Inflammatory macrophage treated with lipopolysaccharide for 4 hours (primary cell): ENCODE results near the gene UBXN1.
"Not testable (repeated sequence)": the region's sequence is repeated elsewhere in the genome, so short reads cannot be mapped to it uniquely, and the experiment has no call there.

Source experiments
- DNase-seq: peaks from one replicate; pipeline ENCODE4 v3.0.0-alpha.2; 2020

UBXN1 gene

DNA sequence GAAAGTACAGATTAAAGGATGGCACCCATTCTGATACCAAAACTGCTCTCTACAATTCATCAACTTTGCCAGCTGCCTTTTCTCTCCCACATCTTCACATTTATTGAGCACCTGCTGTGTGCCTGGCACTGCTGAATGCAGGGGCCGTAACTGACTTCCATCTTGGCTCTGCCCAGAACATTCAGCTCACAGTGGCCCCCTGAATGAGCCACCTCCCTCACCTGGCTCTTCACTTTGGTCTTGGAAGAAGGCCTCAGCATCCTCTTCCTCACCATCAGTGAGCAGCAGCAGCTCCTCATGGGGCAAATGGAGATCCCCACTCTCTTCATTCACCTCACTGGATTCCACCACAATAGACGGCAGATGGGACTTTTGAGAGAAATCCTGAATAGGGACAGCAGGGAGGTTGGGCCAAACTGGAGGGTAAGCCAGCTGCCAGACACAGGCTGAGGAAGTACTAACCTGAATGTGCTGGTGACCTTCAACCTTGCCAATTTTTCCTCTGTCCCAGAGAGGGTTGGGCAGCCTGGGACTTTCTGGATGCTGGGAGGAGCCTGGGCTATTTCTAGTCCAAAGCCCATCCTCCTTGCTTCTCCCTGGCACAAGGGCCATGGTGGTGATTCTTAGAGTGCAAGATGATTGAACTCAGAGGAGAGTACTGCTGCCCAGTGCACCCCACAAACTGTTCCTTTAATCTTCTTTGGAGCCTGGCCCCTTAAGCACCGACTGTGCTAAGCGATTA is 9.3 kb downstream of the UBXN1 start:
- DNase-seq: no peak

DNA sequence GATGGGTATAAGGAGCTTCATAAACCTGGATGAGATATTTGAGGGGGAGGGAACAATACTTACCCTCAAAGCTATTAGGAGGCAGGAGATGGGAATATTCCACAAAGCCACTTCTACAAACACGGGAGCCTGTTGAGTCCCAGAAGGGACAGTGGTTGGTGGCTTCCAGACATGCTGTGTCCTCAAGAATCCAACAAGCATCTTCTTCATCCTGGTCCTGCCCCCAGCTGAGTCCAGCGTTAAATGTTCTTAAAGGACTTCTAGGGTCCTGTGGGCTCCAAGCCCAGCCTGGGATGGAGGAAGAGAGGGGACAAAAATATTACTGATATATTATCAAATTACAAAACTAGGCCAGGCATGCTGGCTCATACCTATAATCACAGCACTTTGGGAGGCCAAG is 11.4 kb downstream of the UBXN1 start:
- DNase-seq: no peak

DNA sequence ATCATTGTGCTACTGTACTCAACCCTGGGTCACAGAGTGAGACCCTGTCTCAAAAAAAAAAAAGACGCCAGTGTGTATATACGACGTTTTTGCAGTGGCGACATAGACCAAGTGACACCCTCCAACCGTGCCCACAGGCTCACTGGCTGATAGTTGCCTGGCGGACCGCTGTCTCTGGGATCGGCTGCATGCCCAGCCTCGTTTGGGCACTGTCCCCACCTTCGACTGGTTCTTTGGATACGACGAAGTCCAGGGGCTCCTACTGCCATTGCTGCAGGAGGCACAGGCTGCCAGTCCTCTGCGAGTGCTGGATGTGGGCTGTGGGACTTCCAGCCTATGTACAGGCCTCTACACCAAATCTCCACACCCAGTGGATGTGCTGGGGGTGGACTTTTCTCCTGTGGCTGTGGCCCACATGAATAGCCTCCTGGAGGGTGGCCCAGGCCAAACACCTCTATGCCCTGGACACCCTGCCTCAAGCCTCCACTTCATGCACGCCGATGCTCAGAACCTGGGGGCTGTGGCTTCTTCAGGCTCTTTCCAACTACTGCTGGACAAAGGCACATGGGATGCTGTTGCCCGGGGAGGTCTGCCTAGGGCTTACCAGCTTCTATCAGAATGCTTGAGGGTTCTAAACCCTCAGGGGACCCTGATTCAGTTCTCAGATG is 12.5 kb downstream of the UBXN1 start:
- DNase-seq: no peak

DNA sequence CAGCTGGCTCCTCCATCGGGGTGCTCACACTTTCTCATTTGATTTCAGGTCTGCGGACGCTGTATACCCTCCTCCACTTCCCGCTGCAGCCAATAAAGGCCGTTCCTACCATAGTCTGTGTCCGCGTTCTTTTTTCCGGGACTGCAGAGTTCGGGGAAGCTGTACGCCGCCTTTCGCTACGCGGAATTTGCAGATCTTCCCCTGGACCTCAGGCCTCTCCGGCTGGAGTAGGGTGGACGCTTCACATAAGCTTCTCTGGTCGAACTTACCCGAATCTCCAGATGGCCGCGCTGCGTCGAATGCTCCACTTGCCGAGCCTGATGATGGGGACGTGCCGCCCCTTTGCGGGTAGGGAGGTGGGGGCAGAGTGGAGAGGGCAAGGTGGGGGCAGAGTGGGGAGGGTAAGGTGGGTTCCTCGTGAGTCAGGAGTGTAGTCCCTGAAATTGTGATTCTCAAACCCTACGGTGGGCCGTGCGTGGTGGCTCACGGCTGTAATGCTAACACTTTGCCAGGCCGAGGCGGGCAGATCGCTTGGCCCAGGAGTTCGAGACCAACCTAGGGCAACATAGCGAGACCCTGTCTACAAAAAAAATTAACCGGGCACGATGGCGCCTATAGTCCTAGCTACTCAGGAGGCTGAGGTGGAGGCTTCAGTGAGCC is 13.1 kb downstream of the UBXN1 start:
- peak; percentile 61 for DNase-seq

DNA sequence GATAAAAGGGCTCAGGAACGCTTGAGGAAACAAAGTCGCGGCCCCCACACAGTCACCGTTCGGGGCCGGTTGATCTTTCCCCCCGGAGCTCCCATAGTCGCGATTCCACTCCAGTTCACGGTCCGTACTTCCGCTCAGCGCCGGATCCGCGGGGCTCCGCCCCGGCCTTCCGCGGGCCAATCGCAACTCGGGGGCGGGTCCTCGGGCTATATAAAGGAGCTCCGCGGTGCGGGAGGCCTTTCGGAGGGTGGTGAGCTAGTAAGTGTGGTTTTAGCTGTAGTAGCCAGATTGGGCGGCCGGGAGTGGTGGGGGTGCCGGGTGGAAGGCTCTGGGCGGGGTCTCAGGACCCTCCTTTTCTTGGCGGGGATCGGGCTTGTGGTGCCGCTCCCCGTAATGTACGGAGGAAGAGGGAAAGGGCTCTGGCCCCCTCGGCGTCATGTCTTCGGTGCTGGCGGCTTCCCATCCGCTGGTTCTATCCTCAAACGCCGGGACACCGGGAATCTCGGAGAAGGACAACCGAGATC is 13.7 kb downstream of the UBXN1 start, which contains the start of the genes C11orf98 and CSKMT:
TSS of gene C11orf98 (minus strand) at position 136 of the 524 bp plus-strand sequence. CDS start at position 95, 41 bp downstream.
TSS of gene CSKMT (plus strand) at position 238 of the 524 bp plus-strand sequence. CDS start 568 bp downstream, outside the sequence.
- peak; percentile 92 for DNase-seq

DNA sequence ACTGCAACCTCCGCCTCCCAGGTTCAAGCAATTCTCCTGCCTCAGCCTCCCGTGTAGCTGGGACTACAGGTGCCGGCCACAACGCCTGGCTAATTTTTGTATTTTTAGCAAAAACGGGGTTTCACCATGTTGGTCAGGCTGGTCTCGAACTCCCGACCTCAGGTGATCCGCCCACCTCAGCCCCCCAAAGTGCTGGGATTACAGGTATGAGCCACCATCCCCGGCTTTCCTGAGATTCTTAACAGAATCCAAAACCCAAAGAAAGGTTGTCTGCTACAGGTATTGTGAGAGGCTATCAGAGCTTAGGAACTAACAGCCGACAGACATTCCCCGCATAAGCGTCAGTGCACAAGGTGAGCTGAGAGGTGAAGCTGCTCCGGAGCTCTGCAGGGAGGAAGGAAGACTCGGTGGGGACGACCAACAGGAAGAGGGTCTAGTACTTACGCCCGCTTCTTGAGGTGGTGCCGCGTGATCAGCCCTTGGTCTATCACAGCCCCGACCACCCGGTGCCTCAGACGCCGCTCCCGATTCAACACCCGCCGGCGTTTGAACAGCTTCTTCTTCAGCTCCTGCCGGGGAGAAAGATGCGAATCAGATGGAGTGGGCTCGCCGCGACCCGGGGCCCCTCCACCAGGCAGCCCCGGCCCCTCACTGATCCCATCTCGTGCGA is 14.3 kb downstream of the UBXN1 start:
- peak; percentile 35 for DNase-seq

DNA sequence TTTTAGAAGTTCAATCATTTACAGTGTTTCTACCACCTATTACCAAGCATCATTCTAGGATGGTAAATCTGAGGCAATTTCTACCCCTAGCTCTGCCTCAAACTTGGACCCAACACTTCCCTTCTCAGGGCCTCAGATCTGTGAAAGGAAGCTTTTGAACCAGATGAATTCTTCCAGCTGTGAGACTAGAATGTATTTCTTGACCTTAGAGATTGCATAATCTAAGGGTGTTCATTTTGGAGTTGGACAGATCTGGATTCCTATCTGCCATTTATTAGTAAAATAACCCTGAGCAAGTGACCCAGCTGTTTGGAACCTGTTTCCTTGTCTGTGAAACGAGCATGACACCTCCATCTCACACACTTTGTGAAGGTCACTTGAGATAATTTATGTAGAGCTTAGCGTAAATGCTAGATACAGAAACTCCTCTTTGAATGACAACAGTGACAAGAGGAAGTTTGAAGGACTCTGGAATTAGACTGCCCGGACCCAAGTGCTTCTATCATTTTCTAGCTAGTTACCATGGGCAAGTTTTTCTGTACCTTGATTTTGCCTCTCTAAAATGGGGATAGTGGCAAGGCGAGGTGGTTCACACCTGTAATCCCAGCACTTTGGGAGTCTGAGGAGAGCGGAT is 22.0 kb downstream of the UBXN1 start:
- no peak for DNase-seq

DNA sequence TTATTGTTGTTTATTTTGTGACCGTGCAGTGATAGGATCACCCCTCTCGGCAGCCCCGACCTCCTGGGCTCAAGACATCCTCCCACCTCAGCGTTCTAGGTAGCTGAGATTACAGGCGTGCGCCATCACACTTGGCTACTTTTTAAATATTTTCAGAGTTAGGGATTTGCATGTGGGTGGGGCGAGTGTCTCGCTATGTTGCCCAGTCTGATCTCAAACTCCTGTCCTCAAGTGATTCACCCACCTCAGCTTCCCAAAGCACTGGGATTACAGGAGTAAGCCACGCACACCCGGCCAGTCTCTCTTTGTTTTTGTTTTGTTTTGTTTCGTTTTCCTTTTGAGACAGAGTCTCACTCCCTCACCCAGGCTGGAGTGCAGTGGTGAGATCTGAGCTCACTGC is 24.6 kb downstream of the UBXN1 start:
- no peak for DNase-seq

DNA sequence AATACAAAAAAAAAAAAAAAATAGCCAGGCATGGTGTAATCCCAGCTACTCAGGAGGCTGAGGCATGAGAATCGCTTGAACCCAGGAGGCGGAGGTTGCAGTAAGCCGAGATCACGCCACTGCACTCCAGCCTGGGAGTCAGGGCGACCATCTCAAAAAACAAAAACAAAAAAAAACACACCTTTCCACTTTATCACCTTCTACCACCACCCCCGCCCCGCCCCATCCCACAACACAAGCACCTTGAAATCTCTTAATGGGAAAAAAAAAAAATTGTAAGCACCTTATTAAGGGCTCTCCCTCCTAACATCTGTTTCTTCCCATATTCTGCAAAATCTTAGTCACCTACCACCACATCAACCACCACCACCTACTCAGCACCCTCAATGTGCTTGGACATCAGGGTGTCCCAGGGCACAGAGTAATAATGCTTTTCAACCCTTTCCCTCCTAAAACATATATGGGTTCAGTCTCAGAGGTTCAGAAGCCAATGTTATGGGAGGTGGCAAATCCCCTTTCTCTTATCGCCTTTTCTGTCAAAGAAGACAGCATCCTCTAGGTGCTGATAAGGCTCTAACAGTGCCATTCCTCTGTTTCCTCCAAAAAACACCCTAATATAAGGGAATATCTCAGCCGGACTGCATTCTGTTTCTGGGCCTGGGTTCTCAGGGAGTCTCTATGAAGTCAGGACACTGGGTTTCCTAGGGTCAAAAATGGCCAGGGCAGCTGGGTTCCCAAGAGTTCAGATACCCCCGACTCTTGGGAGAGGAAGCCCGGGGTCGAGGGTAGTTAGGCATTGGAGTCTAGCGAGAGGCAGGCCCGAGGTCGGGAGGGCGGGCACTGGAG is 26.5 kb downstream of the UBXN1 start:
- no peak for DNase-seq

DNA sequence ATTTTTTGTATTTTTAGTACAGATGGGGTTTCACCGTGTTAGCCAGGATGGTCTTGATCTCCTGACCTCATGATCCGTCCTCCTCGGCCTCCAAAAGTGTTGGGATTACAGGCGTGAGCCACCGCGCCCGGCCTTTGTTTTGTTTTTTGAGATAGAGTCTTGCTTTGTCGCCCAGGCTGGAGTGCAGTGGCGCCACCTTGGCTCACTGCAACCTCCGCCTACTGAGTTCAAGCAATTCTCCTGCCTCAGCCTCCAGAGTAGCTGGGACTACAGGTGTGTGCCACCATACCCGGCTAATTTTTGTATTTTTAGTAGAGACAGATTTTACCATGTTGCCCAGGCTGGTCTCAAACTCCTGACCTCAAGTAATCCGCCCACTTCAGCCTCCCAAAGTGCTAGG is 28.6 kb downstream of the UBXN1 start:
- DNase-seq: not testable (repeated sequence)

DNA sequence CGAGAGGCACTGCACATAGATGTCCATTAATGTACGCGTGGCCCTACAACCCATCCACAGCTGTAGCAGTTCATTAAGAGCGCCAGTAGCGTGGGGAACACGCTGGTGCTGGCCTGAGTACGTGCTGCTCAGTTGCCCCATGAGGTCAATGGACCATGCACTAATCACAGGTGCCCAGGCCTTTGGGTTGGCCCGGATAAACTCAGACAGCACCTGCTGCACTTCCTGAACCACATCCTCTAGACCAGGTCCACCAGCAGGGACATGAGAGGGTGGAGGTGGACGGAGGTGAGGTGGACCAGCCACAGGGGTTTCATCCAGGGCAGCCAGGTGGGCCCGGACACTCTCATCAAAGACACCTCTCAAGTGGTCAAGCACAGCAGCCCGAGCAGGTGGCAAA is 29.4 kb downstream of the UBXN1 start:
- DNase-seq: no peak

DNA sequence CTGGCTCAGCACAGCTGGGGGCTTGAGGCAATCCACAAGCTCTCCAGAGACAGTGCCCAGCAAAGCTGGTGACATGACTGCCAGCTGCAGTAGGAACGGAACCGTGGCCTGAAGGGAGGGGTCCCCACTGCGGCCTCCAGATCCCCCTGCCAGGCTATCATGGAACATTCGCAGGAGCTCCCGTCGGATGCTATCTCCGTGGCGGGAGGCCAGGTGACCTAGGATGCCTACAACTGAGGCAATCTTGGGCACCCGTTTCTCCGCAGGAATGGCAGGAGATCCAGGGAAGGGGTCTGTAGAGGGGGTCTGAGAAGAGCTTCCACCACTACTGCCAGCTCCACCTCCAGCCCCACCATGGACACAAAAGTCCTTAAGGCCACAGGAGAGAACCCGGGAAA is 29.9 kb downstream of the UBXN1 start:
- DNase-seq: no peak

DNA sequence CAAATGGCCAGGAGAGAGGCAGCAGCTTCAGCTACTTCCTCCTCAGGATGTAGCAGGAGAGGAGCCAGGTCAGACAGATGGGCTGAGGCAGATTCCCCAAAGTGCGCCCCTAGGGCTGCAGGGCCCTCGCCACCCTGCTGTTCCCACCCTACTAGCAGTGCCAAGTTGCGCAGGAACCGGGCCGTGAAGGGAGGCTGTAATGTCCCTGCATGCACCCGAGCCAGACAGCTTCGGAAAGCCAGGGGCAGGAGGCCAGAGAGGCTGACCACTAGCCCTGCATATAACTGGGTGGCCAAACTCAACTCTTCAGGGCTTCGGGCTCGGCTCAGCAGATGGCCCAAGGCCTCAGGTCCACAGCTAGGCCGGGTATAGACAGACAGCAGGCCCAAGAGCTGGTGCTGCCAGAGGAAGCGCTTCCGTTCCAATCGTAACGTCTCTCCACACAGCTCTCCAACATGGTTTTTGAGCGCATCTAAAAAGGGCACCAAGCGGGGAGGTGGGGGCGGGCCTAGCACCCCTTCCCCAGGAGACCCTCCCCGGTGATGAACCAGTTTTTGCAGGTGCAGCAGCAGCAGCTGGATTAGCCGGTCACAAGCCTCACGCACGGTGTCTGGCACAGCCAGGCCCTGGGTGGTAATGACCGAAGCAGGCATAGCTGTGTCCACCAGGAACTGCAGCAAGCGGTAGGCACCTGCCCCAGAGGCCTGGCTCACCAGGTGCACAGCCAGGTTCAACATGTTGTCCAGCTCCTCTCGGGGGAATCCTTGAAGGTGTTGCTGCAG is 30.5 kb downstream of the UBXN1 start:
- DNase-seq: no peak

DNA sequence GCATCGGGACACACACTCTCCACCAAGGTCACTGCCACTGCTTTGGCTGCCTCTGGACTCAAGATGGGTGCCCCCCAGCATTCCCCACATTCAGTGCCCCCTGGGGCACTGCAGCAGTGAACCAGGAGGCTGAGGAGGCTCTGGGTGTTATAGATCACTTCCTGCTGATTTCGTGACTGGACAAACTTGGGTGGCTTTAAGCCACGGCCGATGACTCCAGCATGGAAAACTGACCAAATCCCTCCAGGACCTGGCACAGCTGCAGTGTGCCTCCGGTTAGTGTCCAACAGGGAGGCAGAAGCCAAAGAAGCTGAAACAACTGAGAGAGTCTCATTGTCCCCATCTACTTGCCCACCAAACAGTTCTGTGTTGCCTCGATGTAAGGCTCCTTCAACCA is 31.3 kb downstream of the UBXN1 start:
- no peak for DNase-seq

DNA sequence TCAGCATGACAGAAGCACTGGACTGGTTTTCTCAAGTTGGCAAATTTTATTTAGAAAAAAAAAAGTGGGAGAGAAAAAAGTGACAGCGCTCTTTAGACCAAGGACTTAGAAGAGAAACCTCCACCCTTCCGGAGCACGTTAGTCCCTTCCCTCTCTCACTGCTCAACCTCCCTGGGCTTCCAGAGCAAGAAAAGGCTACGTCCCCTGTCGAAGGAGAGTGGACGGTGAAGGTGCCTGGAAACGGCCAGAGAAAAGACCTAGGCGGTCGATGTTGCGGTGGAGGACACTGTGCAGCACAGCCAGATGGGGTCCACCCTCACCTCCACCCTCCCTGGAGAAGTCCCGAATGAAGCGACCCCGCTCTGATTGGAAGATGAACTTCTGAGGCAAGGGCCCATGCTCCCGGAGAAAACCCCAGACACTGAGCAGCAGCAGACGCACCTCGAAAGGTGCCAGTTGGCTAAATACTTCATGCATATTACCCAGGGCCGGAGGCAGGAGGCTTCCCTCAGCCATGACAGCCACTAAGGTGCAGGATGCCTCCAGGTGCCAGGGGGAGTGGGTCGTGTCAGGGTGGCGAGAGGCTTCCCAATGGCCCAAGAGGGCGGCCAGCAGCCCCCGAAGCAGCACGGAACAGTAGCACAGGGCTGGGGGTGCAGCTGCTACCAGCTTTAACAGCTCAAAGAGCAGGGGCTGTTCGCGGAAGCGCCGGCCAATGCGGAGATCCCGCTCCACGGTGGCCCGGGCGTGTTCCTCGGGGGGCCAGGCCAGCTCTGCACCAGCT is 31.9 kb downstream of the UBXN1 start:
- DNase-seq: no peak

DNA sequence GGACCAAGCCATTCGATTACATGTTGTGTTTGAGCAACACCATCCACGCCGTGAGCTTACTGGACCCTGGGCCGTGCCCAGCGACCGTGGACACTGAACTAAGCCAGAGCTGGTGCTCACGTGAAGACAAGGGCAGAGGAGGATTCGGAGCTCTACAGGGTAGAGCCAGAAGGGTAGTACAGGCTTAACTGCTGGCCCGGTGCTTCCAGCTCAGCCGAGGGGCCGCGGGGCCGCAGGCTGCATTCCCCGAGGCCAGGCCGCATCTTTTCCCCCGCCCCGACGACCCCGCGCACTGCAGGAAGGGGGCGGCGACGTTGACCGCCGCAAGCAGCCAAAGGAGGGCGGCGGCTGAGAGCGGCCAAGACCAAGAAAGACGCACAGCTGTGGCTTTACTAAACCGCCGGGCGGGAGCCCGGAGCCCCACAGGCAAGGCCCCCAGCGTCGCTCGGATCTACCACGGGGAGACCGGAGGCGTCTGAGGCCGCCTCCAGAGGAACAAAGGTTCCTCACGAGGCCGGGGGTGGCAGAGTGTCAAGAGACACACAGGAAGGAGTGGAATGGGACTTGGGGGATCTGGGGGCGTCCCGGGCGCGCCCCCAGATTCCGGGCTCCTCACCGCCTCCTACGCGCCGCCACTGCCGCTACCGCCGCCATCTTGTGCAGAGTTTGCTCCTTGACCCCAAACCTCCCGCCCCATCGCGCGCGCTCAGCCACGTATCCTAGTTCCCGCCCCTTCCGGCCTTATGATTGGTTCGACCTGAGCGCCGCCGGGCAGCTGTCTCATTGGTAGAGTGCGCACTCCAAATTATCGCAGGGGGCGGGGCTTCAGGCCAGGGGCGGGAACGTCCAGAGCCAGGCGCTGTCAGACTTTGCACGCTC is 32.7 kb downstream of the UBXN1 start, which contains the start of gene GANAB:
TSS of gene GANAB (minus strand) at position 668 of the 879 bp plus-strand sequence. CDS start at position 654, 14 bp downstream.
- peak; percentile 99 for DNase-seq

DNA sequence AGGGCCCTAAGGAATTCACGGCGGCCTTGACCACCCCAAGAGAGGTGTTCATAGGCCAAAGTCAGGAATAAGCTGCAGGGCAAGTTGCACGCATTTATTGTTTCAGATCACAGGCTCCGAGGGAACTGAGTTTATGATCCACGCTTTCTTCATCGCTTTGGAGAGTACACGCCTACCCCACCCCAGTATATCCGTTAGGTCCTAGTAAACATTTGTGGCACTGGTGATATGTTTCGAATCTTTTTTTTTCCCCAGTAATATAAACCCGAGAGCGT is 33.3 kb downstream of the UBXN1 start:
- no peak for DNase-seq

DNA sequence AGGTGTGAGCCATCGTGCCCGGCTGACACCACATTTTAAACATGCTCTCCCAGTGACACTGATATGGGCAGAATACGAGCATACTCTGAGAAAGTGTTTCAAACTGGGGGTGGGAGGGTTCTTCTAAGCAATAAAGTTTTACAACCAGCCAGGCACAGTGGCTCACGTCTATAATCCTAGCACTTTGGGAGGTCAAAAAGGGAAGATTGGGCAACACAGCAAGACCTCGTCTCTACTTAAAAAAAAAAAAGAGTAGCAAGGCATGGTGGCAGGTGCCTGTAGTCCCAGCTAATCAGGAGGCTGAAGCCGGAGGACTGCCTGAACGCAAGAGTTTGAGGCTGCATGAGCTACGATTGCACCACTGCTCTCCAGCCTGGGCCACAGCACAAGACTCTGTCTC is 34.7 kb downstream of the UBXN1 start:
- DNase-seq: no peak

DNA sequence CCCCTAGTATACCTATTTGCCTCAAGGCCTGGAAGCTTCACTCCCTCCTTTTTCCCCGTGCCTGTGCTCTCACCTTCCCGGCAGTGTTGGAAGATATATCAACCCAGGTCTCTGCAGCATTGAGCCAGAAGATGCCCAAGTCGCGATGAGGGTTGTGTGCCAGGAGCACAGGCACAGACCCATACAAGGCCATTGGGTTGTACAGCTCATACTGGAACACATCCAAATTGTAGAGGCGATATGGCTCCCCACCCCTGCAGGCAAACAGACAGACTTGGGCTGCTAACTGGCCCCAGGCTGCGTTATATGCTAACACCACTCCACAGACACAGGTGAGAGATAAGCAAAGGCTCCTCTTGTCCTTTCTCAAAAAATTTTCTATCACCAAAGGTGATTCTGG is 46.4 kb downstream of the UBXN1 start:
- DNase-seq: no peak
